Psoas muscle (tissue), 8 donors: ENCODE results near the gene MDC1. TPM values are rescaled to one million over a fixed set of nuclear protein-coding genes. Genes with fewer than 3 reads are reported as not detected.

ENCODE experiments used
- ATAC-seq, 4 donors: fragments of 200-7000 bp; cut with Tn5 transposase; one replicate each; pipeline ENCODE4 v1.9.1; 2020; ENCODE audit warnings: moderate library complexity in 3 of 4, mild to moderate bottlenecking in 2 of 4
- DNase-seq, 2 donors: peaks; one replicate each; pipeline ENCODE4 v3.0.0-alpha.2; 2020
- H3K27ac ChIP-seq: fragments of 200-600 bp; one replicate; pipeline ENCODE4 v1.8.0; 2022
- H3K27me3 ChIP-seq, 3 donors: fragments of 200-600 bp in 1 of 3; one replicate each; pipeline versions ENCODE4 v1.6.1 to v1.8.0; 2013 to 2022; ENCODE audit warnings: low read length in 2 of 3, mild to moderate bottlenecking in 2 of 3, moderate library complexity in 1 of 3; ENCODE audit not compliant: insufficient read depth in 3 of 3
- H3K36me3 ChIP-seq, 2 donors: fragments of 200-600 bp in 1 of 2; one replicate each; pipeline versions ENCODE4 v1.6.1 to v1.8.0; 2013 to 2022; ENCODE audit warnings: low read depth in 1 of 2, mild to moderate bottlenecking in 1 of 2, moderate library complexity in 1 of 2; ENCODE audit not compliant: insufficient read depth in 1 of 2
- H3K4me1 ChIP-seq: fragments of 200-600 bp; one replicate; pipeline ENCODE4 v1.8.0; 2022
- H3K4me3 ChIP-seq: fragments of 200-600 bp; one replicate; pipeline ENCODE4 v1.8.0; 2022; ENCODE audit warnings: mild to moderate bottlenecking
- H3K9me3 ChIP-seq: fragments of 200-600 bp; one replicate; pipeline ENCODE4 v1.8.0; 2022
- CTCF ChIP-seq: fragments of 200-600 bp; IDR thresholded peaks from one replicate; pipeline ENCODE4 v1.8.0; 2022; ENCODE audit warnings: antibody characterized with exemption
- WGBS, 3 donors: extraction: QIAGEN DNeasy Blood & Tissue Kit; methylation state at CpG; one replicate each; pipeline versions ENCODE4 v1.1.6 to v1.1.7; 2013; 5-methylcytosine and 5-hydroxymethylcytosine counted together
- intact Hi-C, 2 donors: fragments of 100-400 bp; cut with DNase I; formaldehyde crosslinking; loops; one replicate each; pipeline versions ENCODE4 v1.11.0 to v1.14.2; 2022
- polyA plus RNA-seq, 3 donors: library from polyadenylated mRNA; stranded (reverse); fragments of 200-250 nt; gene quantifications; one replicate each; pipeline ENCODE4 v1.2.3, GENCODE V29; 2013
- total RNA-seq, 4 donors: library from RNA; stranded (reverse); fragmentation: NEBNext Ultra II Directional in 2 of 4; extraction: Animal tissue kit (Norgen Biotek cat#: 25700) in 2 of 4; gene quantifications; one replicate each; pipeline versions ENCODE4 v1.2.1 to v1.2.4, GENCODE V29; 2021 to 2023
- donor health status: healthy with polysubstance abuse.
- donor health status: DM: no; HTN: no; CAD: no; lungs with moderate emphysema.
- donor health status: Bipolar disorder and iron deficiency.
- donor health status: healthy.
- donor health status: DM: yes; HTN: yes; CAD: no.
- donor health status: DM: no; HTN: no; CAD: no.
- donor health status: DM: no; HTN: no; CAD: no.
- donor health status: DM: yes; HTN: yes; CAD: no.

MDC1 gene
- total and polyA plus RNA-seq, 7 donors: 4.1 to 18.0 (median 12.7) TPM

GRCh38 chr6:30747300-30747687 is 30.2 kb upstream of the MDC1 start:
- H3K9me3 ChIP-seq: no peaks in the 10 kb centered on the region
- H3K4me1 ChIP-seq: peaks cover 9% of the 10 kb centered on the region
- intact Hi-C loops: loop anchor here in 1 of 2 donors (5.0 to 10.0 kb wide), 2 partner anchors 75 to 338 kb away; no protein-coding TSS in a partner anchor
- no peak for TF ChIP-seq CTCF
- DNase-seq (no peak), ATAC-seq (no peak)
- no peaks in the 10 kb centered on the region for H3K36me3 ChIP-seq
- H3K27ac ChIP-seq: no peak overlapping the region
- H3K27me3 ChIP-seq: no peaks in the 10 kb centered on the region
- 63 to 87% (median 82%) methylated on average over 1 of the region's 1 CpG for WGBS, 3 donors
- no peak overlapping the region for H3K4me3 ChIP-seq

GRCh38 chr6:30744054-30744805 is 27.1 kb upstream of the MDC1 start, which contains the start of gene IER3:
TSS of gene IER3 (minus strand) at chr6:30744547. CDS start at chr6:30744518, 29 bp downstream.
- WGBS, 3 donors: 1% methylated on average over 53 to 54 of the region's 54 CpGs
- Histone ChIP-seq H3K36me3 (peaks cover 0 to 23% of the 10 kb centered on the region in 2 donors), H3K27ac (peak within 1 kb of the TSS; percentile 93), H3K27me3 (no peaks in the 10 kb centered on the region), H3K4me1 (peaks cover 12% of the 10 kb centered on the region), H3K9me3 (no peaks in the 10 kb centered on the region), H3K4me3 (peak within 1 kb of the TSS; percentile 92)
- DNase-seq (peak; percentile 82 to 83), ATAC-seq (peak; percentile 48 to 73 (median 52))
- peak; percentile 62 for TF ChIP-seq CTCF
- intact Hi-C loops: loop anchor here (5.0 to 10.0 kb wide), 5 partner anchors 38 to 341 kb away; partner anchors contain the start of genes MRPS18B (in 1 of the 2) and PPP1R10 (in 1 of the 2)

- ATAC-seq (peak; percentile 15 to 40 (median 36)), DNase-seq (peak in 1 of 2 donors; percentile 41)
- Histone ChIP-seq H3K4me1 (peaks cover 12% of the 10 kb centered on the region), H3K4me3 (peak overlapping the region; percentile 92), H3K36me3 (peaks cover 0 to 32% of the 10 kb centered on the region in 2 donors), H3K9me3 (no peaks in the 10 kb centered on the region), H3K27ac (peak overlapping the region; percentile 93), H3K27me3 (no peaks in the 10 kb centered on the region)
- intact Hi-C loops: loop anchor here (2.0 to 10.0 kb wide), 6 partner anchors 39 to 341 kb away; partner anchors contain the start of genes DDR1 (in 1 of the 2), MRPS18B (in 1 of the 2) and PPP1R10 (in 1 of the 2)
- no peak for TF ChIP-seq CTCF
- WGBS, 3 donors: 10 to 12% (median 10%) methylated on average over 54 to 55 of the region's 55 CpGs
Measured at GRCh38 chr6:30743099-30744053, 26.3 kb upstream of the MDC1 start.

GRCh38 chr6:30742316-30743098 is 25.4 kb upstream of the MDC1 start, which contains the start of gene FLOT1:
TSS of gene FLOT1 (minus strand) at chr6:30742687. CDS start at chr6:30742189, 498 bp downstream.
- Histone ChIP-seq H3K4me3 (peak within 1 kb of the TSS; percentile 92), H3K27me3 (no peaks in the 10 kb centered on the region), H3K4me1 (peaks cover 19% of the 10 kb centered on the region), H3K9me3 (no peaks in the 10 kb centered on the region), H3K27ac (peak within 1 kb of the TSS; percentile 93), H3K36me3 (peaks cover 0 to 41% of the 10 kb centered on the region in 2 donors)
- ATAC-seq (peak; percentile 90 to 92 (median 90)), DNase-seq (peak; percentile 99)
- TF ChIP-seq CTCF: no peak
- 0 to 1% (median 1%) methylated on average over 54 to 66 of the region's 66 CpGs for WGBS, 3 donors
- intact Hi-C loops: loop anchor here (2.0 to 10.0 kb wide), 6 partner anchors 40 to 342 kb away; partner anchors contain the start of genes DDR1 (in 1 of the 2), MRPS18B (in 1 of the 2) and PPP1R10 (in 1 of the 2)
